SK-N-MC (cell line): ENCODE results near the gene NDUFB10.

Experiments used
- DNase-seq: peaks from one replicate; pipeline ENCODE4 v3.0.0-alpha.2; 2011; ENCODE audit warnings: low read depth, low spot score
- H3K27ac ChIP-seq: fragments of 200-600 bp; sonication (generic); 2 replicates; pipeline ENCODE4 v1.5.1; 2016; ENCODE audit warnings: mixed run types
- H3K36me3 ChIP-seq: fragments of 200-600 bp; sonication (generic); 2 replicates; pipeline ENCODE4 v1.6.1; 2017; ENCODE audit warnings: antibody characterized with exemption, low read length, mixed read lengths; ENCODE audit not compliant: insufficient read depth
- H3K4me3 ChIP-seq: fragments of 200-600 bp; sonication (generic); 2 replicates; pipeline ENCODE4 v1.5.1; 2016
- H3K9ac ChIP-seq: fragments of 200-600 bp; sonication (generic); 2 replicates; pipeline ENCODE4 v1.8.0; 2017; ENCODE audit warnings: mixed run types, mixed read lengths; ENCODE audit not compliant: insufficient read length
- H3K9me3 ChIP-seq: fragments of 200-600 bp; sonication (generic); 2 replicates; pipeline ENCODE4 v1.6.1; 2017; ENCODE audit warnings: low read depth, mild to moderate bottlenecking, antibody characterized with exemption, low read length, moderate library complexity, mixed read lengths
- EZH2 ChIP-seq: fragments of 200-600 bp; sonication (generic); IDR thresholded peaks from one replicate; pipeline ENCODE4 v1.6.1; 2017; ENCODE audit warnings: antibody characterized with exemption
- FOXP2 ChIP-seq: optimal IDR thresholded peaks from 2 replicates; pipeline ENCODE3; 2011; ENCODE audit warnings: mild to moderate bottlenecking, moderate library complexity; ENCODE audit not compliant: insufficient read depth; ENCODE audit errors: extremely low read length, control extremely low read depth
- POLR2AphosphoS5 ChIP-seq: IDR thresholded peaks from 2 replicates; pipeline ENCODE4 v1.6.1; 2012; ENCODE audit warnings: mild to moderate bottlenecking, low read depth, low read length, borderline replicate concordance

Gene NDUFB10

DNA sequence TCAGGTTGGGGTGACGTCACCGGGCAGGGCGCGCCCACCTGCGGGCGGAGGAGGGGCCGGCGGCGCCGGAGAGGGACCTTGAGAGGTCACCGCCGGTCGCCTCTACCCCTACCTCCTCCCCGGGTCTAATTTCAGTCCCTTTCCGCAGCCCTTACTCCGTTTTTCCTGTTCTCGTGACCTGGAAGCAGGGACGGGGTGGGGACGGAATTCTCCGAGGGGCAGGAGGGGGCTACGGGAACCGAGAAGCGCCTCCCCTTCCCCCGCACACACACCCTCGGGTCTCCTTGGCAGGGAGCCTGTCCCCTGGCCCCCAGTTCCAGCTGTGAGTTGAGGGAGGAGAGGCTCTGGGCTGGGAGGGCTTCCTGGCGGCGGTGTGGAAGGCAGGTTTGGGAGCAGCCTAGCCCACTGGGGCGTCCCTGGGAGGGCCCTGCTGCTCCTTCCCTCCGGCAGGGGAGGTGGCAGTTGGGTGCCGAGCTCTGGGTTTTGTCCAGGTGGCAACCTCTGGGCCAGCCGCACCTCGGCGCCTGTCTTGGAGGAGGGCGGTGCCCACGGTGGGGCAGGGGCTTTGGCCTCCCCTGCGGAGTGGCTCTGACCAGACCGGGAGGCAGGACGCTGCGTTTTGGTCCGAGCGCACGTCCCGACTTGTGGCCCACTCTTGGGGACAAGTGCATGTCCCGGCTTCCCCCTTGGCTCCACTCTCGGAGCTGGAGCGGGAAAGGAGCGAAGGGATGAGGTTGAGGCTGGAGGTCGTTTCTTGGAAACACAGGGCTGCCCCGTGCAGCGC lies 31.2 kb downstream of the NDUFB10 start:
- TF ChIP-seq FOXP2 (no peak), POLR2AphosphoS5 (no peak), EZH2 (no peak)
- no peaks in the 10 kb centered on the region for H3K9me3 ChIP-seq
- DNase-seq = no peak
- H3K36me3 ChIP-seq = no peaks in the 10 kb centered on the region
- peak overlapping the region; percentile 74 for H3K4me3 ChIP-seq
- no peak overlapping the region for H3K27ac ChIP-seq
- no peak overlapping the region for H3K9ac ChIP-seq

DNA sequence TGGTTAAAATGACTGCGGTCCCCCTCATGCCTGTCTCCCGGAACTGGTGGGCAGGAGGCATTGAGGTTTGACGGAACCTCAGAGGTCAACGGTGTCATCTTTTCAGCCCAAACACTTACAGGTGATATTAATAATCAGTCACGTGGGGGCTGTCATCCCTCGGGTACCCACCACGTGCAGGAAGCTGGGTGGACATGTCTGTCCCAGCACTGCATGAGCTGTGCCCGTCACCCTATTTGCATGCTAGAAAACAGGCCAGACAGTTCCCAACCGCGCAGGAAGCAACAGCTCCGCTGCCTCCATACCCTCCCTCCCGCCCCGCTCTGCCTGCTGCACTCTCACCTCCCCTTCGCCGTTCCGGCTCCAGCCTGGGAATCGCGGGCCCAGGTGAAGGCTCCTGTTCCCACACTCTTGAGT lies 31.8 kb downstream of the NDUFB10 start:
- no peak for DNase-seq
- H3K9ac ChIP-seq = no peak overlapping the region
- no peaks in the 10 kb centered on the region for H3K9me3 ChIP-seq
- H3K4me3 ChIP-seq = no peak overlapping the region
- no peaks in the 10 kb centered on the region for H3K36me3 ChIP-seq
- no peak for TF ChIP-seq POLR2AphosphoS5
- TF ChIP-seq FOXP2 = no peak
- no peak for TF ChIP-seq EZH2
- no peak overlapping the region for H3K27ac ChIP-seq

DNA sequence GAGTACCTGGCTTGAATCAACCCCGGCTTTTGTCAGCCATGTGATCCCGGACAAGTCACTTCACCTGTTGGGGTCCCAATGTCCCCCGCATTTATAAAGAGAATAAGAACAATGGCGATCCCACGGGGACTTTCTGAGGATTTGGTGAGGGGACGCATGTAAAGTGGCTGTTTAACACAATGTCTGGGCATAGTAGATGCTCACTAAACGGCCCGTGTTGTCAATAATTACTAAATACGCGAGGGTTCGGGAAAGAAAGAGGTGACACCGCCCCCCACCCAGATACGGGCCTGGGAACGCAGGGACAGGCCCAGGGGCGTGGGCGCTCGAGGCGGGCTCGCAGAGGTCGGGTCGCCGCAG lies 32.2 kb downstream of the NDUFB10 start:
- no peak overlapping the region for H3K27ac ChIP-seq
- H3K9ac ChIP-seq = no peak overlapping the region
- DNase-seq = no peak
- H3K36me3 ChIP-seq = peaks cover under 1% of the 10 kb centered on the region; the same call in 1 of the 2 replicates
- H3K4me3 ChIP-seq = 0 out of 2 replicates have a peak overlapping the region, but pooled peaks have one; percentile 15
- H3K9me3 ChIP-seq = no peaks in the 10 kb centered on the region
- TF ChIP-seq POLR2AphosphoS5 (no peak), FOXP2 (no peak), EZH2 (no peak)

DNA sequence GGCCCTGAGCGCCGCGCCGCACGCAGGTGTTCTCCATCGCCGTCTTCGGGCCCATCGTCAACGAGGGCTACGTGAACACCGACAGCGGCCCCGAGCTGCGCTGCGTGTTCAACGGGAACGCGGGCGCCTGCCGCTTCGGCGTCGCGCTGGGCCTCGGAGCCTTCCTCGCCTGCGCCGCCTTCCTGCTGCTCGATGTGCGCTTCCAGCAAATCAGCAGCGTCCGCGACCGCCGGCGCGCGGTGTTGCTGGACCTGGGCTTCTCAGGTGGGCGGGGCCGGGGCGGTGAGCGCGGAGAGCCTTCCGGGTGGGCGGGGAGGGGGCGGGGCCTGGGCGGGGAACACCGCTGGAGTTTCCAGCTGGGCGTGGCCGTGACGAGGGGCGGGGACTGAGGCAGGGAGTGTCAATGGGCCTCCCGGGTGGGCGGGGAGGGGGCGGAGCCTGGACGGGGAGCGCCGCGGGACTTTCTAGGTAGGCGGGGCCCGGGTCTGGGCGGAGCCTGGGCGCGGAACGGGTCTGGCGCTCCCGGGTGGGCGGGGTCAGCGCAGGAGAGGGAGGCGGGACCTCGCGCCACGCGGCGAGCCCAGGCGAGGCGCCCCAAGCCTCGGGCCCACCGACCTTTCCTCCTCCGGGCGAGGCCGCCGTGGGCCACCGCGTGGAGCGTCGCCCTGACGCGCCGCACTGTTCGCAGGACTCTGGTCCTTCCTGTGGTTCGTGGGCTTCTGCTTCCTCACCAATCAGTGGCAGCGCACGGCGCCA lies 32.8 kb downstream of the NDUFB10 start:
- Histone ChIP-seq H3K36me3 (peaks cover 6% of the 10 kb centered on the region; the same call in 1 of the 2 replicates), H3K4me3 (0 out of 2 replicates have a peak overlapping the region, but pooled peaks have one; percentile 15), H3K27ac (no peak overlapping the region), H3K9ac (no peak overlapping the region), H3K9me3 (no peaks in the 10 kb centered on the region)
- TF ChIP-seq FOXP2 (no peak), EZH2 (no peak), POLR2AphosphoS5 (no peak)
- DNase-seq = peak; percentile 39

DNA sequence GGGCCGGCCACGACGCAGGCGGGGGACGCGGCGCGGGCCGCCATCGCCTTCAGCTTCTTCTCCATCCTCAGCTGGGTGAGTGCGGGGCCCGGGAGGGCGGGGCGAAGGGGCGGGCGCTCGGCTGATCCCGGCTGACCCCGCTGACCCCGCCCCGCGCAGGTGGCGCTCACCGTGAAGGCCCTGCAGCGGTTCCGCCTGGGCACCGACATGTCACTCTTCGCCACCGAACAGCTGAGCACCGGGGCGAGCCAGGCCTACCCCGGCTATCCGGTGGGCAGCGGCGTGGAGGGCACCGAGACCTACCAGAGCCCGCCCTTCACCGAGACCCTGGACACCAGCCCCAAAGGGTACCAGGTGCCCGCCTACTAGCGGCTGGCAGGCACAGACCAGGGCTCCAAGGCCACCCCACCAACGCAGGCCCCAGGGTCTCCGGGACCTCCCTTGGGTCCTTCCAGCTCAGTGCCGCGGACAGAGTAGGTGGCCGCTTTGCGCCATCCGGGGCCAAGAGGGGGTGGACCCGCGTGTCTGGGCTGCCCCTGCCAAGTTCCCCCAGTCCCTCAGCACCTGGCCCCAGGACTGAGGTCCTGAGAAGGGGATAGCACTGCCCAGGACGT lies 33.5 kb downstream of the NDUFB10 start:
- TF ChIP-seq EZH2 = no peak
- TF ChIP-seq FOXP2 = no peak
- TF ChIP-seq POLR2AphosphoS5 = no peak
- no peak overlapping the region for H3K27ac ChIP-seq
- no peak overlapping the region for H3K4me3 ChIP-seq

DNA sequence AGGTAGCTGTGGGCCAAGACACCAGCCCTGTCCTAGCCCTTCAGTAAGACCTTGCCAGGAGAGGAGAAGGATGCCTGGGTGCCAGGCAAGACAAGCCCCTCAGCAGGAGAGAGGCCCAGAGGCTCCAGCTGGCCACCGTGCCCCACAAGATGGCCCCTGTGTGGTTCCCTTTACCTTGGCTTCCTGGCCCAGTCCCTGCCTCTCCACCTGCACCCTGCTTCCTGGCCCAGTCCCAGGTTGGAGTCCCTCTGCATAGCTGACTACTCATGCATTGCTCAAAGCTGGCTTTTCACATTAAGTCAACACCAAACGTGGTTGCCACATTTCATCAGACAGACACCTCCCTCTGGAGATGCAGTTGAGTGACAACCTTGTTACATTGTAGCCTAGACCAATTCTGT lies 34.4 kb downstream of the NDUFB10 start:
- Histone ChIP-seq H3K9me3 (no peaks in the 10 kb centered on the region), H3K9ac (no peak overlapping the region), H3K27ac (0 out of 2 replicates have a peak overlapping the region, but pooled peaks have one; percentile 13), H3K36me3 (peaks cover 15% of the 10 kb centered on the region; the same call in 1 of the 2 replicates), H3K4me3 (no peak overlapping the region)
- DNase-seq = no peak
- TF ChIP-seq EZH2 = no peak
- no peak for TF ChIP-seq FOXP2
- TF ChIP-seq POLR2AphosphoS5 = no peak

More for the DNA sequence above, 33.5 kb downstream of the NDUFB10 start:
- no peaks in the 10 kb centered on the region for H3K9me3 ChIP-seq
- peaks cover 8% of the 10 kb centered on the region; the same call in 1 of the 2 replicates for H3K36me3 ChIP-seq
- DNase-seq = no peak
- H3K9ac ChIP-seq = no peak overlapping the region

DNA sequence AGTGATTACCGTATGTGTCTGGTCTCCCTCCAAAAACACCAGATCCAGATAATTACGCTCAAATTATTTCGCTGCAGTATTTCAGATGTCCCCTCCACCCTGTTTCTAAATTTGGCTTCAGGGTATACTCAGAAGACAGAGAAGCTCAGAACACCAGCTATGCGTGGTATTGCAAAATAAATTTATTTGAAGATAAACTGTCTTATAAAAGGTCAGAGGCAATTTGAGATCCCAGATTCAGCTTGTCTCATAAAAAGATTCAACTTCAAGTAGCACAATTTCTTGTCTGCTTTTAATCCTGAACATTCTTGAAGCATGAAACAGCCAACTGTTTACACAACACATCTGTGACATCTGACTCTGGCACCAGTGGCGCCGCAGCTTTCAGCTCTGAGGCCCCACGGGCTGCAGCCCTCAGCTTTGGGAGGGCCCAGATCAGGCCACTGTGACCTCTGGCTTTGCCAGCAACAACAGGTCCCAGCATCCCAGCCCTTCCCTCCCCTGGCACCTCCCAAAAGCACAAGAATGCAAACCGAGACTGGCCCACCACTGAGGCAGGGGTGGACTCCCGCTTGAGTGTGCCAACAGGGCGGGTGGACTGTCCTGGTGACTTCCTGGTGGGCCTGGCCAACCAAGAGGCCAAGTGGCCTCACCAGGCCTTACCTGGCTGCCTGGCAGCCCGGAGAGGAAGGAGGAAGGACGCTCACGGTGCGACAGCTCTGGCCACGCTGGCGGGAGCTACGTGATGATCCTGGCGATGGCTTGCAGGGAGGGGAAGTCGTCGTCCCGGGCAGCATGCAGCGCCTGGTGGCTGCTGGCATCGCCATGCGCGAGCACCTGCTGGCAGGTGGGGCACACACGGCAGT lies 38.4 kb downstream of the NDUFB10 start:
- Histone ChIP-seq H3K9me3 (no peaks in the 10 kb centered on the region), H3K9ac (no peak overlapping the region), H3K27ac (peak overlapping the region; percentile 51), H3K4me3 (no peak overlapping the region), H3K36me3 (peaks cover 50% of the 10 kb centered on the region; the same call in 1 of the 2 replicates)
- DNase-seq = no peak
- TF ChIP-seq FOXP2 (no peak), POLR2AphosphoS5 (no peak; the same call in 1 of the 2 replicates), EZH2 (no peak)
